Progenitor cell of endocrine pancreas (in vitro differentiated cells): Measurements from ENCODE around the gene PHACTR2. TPM values are rescaled to one million over a fixed set of nuclear protein-coding genes. Genes with fewer than 3 reads are reported as not detected.
"Not testable (repeated sequence)": the region's sequence is repeated elsewhere in the genome, so short reads cannot be mapped to it uniquely, and the experiment has no call there.

Source experiments
- DNase-seq: peaks from one replicate; pipeline ENCODE4 v3.0.0; 2021; ENCODE audit warnings: low spot score; ENCODE audit not compliant: unreplicated experiment
- H3K27ac Mint-ChIP-seq: 2 replicates; pipeline ENCODE4 v1.8.0; 2021; ENCODE audit warnings: mild to moderate bottlenecking, moderate library complexity, mixed read lengths
- H3K27me3 Mint-ChIP-seq: 2 replicates; pipeline ENCODE4 v1.8.0; 2021; ENCODE audit warnings: mixed read lengths
- H3K36me3 Mint-ChIP-seq: 2 replicates; pipeline ENCODE4 v1.8.0; 2022; ENCODE audit warnings: mixed read lengths; ENCODE audit not compliant: insufficient read depth
- H3K4me1 Mint-ChIP-seq: 2 replicates; pipeline ENCODE4 v1.8.0; 2021; ENCODE audit warnings: low read depth, mixed read lengths
- H3K4me3 Mint-ChIP-seq: 2 replicates; pipeline ENCODE4 v1.8.0; 2021; ENCODE audit warnings: low read depth, mild to moderate bottlenecking, moderate library complexity, mixed read lengths
- H3K9me3 Mint-ChIP-seq: 2 replicates; pipeline ENCODE4 v1.8.0; 2021; ENCODE audit warnings: low read depth, mixed read lengths
- long read RNA-seq: library from polyadenylated mRNA; unstranded; transcript quantifications from one replicate; pipeline ENCODE4 v2.0.0, GENCODE V29; 2020
- total RNA-seq: library from RNA; stranded (reverse); gene quantifications from 2 replicates; pipeline ENCODE4 v1.2.1, GENCODE V29; 2021
- TF ChIP-seq, protein P1 (sequence below): fragments of 200-600 bp; sonication (generic); IDR thresholded peaks from one replicate; pipeline ENCODE4 v1.5.0; 2021; ENCODE audit warnings: antibody characterized with exemption, mild to moderate bottlenecking; ENCODE audit not compliant: unreplicated experiment

Gene PHACTR2
- total RNA-seq: 53.7 and 55.2 TPM in 2 replicates
- long read RNA-seq, full-length matches to known transcripts: 6 of 27 reads
- long read RNA-seq, partial matches to known transcripts: 10 of 27 reads
- long read RNA-seq, other reads (novel, unspliced or antisense): 11 of 27 reads

DNA sequence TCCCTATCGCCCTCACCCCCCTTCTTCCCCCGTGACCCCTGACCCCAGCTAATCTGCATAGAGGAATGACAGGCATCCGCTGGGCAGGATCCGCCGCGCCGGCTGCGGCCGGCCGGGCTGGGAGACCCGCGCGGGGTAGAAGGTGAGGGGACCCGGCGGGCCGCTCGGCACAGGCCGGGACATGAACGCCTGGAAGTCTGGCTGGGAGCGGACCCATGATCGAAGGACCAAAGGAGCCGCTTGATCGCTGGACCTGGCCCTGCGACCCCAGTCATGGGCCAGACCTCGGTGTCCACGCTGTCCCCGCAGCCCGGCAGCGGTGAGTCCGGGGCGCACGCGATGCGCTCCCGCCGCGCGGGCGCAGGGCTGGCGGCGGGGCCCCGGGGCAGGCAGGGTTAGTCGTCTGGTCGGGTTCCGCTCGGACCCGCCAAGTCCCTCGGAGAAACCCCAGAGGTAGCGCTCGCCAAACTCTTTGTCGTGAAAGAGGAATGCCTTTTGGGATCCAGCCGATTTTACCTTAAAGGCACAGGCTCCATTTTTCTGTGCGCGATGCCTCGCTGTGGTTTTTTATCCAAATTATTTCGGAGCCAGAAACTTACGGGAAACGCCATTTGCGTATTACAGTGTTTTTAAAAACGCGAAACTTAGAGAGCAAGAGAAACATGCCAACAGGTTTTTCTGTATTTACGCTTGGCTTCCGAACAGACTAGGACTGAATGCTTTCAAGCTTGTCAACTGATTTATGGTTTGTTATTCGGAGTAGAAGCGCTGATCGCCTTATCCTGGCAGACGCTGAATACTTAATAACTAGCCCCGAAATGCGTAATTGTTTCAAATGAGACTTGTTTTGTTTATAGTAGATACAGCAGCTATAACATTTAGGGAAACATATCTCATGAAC lies at the start of gene PHACTR2:
TSS of gene PHACTR2 (plus strand) at position 75 of the 901 bp plus-strand sequence. CDS start at position 274, 199 bp downstream.
- Mint-ChIP-seq H3K27ac (peak within 1 kb of the TSS; percentile 96), H3K4me3 (peak within 1 kb of the TSS; percentile 80), H3K27me3 (no peaks in the 10 kb centered on the region), H3K9me3 (peaks cover 9% of the 10 kb centered on the region), H3K36me3 (peaks cover 8% of the 10 kb centered on the region), H3K4me1 (peaks cover 51% of the 10 kb centered on the region)
- TF ChIP-seq, protein P1, sequence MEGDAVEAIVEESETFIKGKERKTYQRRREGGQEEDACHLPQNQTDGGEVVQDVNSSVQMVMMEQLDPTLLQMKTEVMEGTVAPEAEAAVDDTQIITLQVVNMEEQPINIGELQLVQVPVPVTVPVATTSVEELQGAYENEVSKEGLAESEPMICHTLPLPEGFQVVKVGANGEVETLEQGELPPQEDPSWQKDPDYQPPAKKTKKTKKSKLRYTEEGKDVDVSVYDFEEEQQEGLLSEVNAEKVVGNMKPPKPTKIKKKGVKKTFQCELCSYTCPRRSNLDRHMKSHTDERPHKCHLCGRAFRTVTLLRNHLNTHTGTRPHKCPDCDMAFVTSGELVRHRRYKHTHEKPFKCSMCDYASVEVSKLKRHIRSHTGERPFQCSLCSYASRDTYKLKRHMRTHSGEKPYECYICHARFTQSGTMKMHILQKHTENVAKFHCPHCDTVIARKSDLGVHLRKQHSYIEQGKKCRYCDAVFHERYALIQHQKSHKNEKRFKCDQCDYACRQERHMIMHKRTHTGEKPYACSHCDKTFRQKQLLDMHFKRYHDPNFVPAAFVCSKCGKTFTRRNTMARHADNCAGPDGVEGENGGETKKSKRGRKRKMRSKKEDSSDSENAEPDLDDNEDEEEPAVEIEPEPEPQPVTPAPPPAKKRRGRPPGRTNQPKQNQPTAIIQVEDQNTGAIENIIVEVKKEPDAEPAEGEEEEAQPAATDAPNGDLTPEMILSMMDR: no peak
- peak; percentile 71 for DNase-seq

DNA sequence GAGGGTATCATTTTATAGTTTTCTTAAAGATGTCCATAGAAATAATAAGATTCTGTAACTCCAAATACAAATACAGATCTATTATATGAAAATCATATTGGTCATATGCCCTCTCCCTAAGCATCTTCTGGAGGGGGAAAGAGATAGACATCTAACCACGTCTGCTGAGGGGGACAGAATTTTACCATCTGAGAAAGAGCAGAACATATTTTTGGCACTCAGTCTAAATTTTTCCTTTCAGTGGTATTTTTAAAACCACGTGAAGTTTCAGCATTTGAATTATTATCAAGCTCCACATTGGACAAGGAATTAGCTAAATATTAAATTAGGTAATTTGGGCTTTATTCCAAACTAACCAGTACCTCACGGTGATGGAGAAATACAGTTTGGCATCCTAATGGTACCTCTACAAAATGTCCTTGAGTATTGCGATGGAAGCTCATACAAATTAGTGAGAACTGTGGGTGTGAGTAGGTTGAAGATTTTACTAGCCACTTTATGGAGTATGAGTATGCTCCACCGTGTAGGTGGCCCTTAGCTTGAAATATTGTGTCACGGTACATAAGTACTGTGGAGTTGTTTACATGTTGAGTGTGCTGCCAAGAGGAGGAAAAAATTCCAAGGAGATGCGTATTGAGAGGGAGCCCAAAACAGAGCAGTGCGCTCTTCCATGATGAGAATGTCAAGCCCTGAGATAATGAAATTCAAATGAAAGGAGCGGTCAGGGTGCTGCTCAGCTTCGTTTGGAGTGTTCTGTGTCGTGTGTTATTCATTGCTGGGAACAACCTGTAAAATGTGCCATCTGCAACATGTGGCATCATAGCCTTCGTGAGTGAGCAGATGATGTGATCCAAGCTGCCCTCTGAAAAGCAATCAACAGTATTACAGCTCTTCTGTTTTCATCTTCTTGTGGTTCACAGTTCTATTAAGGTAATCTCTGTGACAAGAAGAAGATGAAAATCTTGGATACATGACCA lies 48.4 kb upstream of the PHACTR2 start:
- H3K4me3 Mint-ChIP-seq: no peak overlapping the region
- no peak for DNase-seq
- H3K27ac Mint-ChIP-seq: no peak overlapping the region
- peaks cover 2% of the 10 kb centered on the region for H3K4me1 Mint-ChIP-seq
- peaks cover 4% of the 10 kb centered on the region for H3K9me3 Mint-ChIP-seq
- no peaks in the 10 kb centered on the region for H3K36me3 Mint-ChIP-seq
- H3K27me3 Mint-ChIP-seq: no peaks in the 10 kb centered on the region
- TF ChIP-seq, protein P1: no peak

DNA sequence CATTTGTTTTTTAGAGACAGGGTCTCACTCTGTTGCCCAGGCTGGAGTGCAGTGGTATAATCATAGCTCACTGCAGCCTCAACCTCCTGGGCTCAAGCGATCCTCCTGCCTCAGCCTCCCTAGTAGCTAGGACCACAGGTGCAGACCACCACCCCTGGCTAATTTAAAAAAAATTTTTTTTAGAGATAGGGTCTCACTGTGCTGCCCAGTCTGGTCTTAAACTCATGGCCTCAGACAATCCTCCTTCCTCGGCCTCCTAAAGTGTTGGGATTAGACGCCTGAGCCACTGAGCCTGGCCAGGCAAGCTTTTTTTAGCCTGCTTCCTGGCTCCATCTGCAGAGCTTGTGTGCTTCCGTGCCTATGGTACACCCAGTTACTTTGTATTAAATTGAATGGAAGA lies 46.6 kb upstream of the PHACTR2 start:
- not testable (repeated sequence) for H3K4me3 Mint-ChIP-seq, H3K27me3 Mint-ChIP-seq, H3K9me3 Mint-ChIP-seq

DNA sequence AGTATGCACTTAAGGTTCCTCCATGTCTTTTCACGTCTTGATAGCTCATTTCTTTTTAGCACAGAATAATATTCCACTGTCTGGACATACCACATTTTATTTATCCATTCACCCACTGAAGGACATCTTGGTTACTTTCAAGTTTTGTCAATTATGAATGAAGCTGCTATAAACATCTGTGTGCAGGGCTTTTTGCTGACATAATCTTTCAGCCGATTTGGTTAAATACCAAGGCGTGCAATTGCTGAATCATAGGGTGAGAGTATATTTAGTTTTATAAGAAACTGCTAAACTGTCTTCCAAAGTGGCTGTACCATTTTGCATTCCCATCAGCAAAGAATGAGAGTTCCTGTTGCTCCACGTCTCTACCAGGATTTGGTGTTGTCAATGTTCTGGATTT lies 44.9 kb upstream of the PHACTR2 start:
- DNase-seq: no peak
- Mint-ChIP-seq H3K27me3 (no peaks in the 10 kb centered on the region), H3K27ac (no peak overlapping the region), H3K9me3 (peaks cover 4% of the 10 kb centered on the region), H3K4me1 (peaks cover 6% of the 10 kb centered on the region), H3K36me3 (no peaks in the 10 kb centered on the region), H3K4me3 (no peak overlapping the region)
- TF ChIP-seq, protein P1: no peak

More for the DNA sequence above, 46.6 kb upstream of the PHACTR2 start:
- H3K4me1 Mint-ChIP-seq, H3K27ac Mint-ChIP-seq, H3K36me3 Mint-ChIP-seq, DNase-seq: not testable (repeated sequence)

DNA sequence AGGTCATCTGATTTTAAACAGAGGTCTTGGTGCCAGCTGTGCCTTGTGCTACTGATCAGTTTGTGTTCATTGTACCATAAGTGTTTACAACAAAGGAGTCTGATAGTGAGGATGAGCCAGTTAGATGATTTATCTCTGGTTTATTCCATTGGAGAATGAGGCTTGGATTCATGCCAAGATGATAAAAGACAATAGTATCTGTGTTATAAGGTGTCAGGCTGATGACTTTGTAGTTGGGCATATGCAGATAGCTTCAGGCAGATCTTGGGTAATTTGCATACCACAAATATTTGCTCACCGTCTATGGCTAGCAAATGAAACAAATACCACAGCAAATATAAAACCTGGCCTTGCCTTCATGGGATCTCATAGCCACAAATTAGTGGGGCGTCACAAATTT lies 43.3 kb upstream of the PHACTR2 start:
- H3K4me3 Mint-ChIP-seq: no peak overlapping the region
- no peak for DNase-seq
- TF ChIP-seq, protein P1: no peak
- H3K4me1 Mint-ChIP-seq: peaks cover 6% of the 10 kb centered on the region
- H3K27me3 Mint-ChIP-seq: no peaks in the 10 kb centered on the region
- H3K36me3 Mint-ChIP-seq: no peaks in the 10 kb centered on the region
- H3K27ac Mint-ChIP-seq: no peak overlapping the region
- peaks cover 4% of the 10 kb centered on the region for H3K9me3 Mint-ChIP-seq
